ENCODE data around the gene GTSE1. TPM values are rescaled to one million over a fixed set of nuclear protein-coding genes. Genes with fewer than 3 reads are reported as not detected.

GTSE1 gene
- total and polyA plus RNA-seq, 2 of the 13 experiments (the other 11 are each of a cell fraction or from before 2014, with no cell fraction given): 10.7 to 13.5 TPM

- TF ChIP-seq, protein P1, sequence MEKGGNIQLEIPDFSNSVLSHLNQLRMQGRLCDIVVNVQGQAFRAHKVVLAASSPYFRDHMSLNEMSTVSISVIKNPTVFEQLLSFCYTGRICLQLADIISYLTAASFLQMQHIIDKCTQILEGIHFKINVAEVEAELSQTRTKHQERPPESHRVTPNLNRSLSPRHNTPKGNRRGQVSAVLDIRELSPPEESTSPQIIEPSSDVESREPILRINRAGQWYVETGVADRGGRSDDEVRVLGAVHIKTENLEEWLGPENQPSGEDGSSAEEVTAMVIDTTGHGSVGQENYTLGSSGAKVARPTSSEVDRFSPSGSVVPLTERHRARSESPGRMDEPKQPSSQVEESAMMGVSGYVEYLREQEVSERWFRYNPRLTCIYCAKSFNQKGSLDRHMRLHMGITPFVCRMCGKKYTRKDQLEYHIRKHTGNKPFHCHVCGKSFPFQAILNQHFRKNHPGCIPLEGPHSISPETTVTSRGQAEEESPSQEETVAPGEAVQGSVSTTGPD (CRISPR knock-in tag; IDR thresholded peaks at IDR 0.05): no peak
- TF ChIP-seq TOPORS (CRISPR knock-in tag; IDR thresholded peaks at IDR 0.05) (0 out of 2 replicates have a peak, but pooled peaks have one; percentile 50), PHF5A (CRISPR knock-in tag; IDR thresholded peaks at IDR 0.05; ENCODE audit: low read depth, unreplicated experiment) (peak; percentile 6), CBFB (CRISPR knock-in tag; IDR thresholded peaks at IDR 0.05) (no peak), ZNF354B (CRISPR knock-in tag; IDR thresholded peaks at IDR 0.05) (no peak), FOXK1 (CRISPR knock-in tag; IDR thresholded peaks at IDR 0.05; ENCODE audit: borderline replicate concordance, low read depth) (0 out of 2 replicates have a peak, but pooled peaks have one; percentile 8), ZMYM2 (CRISPR knock-in tag; IDR thresholded peaks at IDR 0.05) (no peak), JUND (CRISPR knock-in tag; IDR thresholded peaks at IDR 0.05) (0 out of 2 replicates have a peak, but pooled peaks have one; percentile 44), CHD4 (IDR thresholded peaks at IDR 0.05; ENCODE audit: borderline replicate concordance, low read length) (no peak), YY1 (IDR thresholded peaks at IDR 0.05; ENCODE audit: insufficient read depth, insufficient replicate concordance, low read depth, low read length) (peak; percentile 84), ZNF512B (CRISPR knock-in tag; IDR thresholded peaks at IDR 0.05; ENCODE audit: borderline replicate concordance) (peak; percentile 2; the same call in 1 of the 2 replicates), SP4 (CRISPR knock-in tag; IDR thresholded peaks at IDR 0.05) (0 out of 2 replicates have a peak, but pooled peaks have one; percentile 20), KLF6 (CRISPR knock-in tag; IDR thresholded peaks at IDR 0.05) (no peak), ZNF460 (CRISPR knock-in tag; IDR thresholded peaks at IDR 0.05; ENCODE audit: borderline replicate concordance) (no peak), SIN3A (IDR thresholded peaks at IDR 0.05; ENCODE audit: borderline replicate concordance, low read depth, low read length) (0 out of 2 replicates have a peak, but pooled peaks have one; percentile 11), ZKSCAN1 (IDR thresholded peaks at IDR 0.05; ENCODE audit: low read length) (no peak), ZNF414 (CRISPR knock-in tag; IDR thresholded peaks at IDR 0.05) (no peak)
- TF ChIP-seq, protein P2, sequence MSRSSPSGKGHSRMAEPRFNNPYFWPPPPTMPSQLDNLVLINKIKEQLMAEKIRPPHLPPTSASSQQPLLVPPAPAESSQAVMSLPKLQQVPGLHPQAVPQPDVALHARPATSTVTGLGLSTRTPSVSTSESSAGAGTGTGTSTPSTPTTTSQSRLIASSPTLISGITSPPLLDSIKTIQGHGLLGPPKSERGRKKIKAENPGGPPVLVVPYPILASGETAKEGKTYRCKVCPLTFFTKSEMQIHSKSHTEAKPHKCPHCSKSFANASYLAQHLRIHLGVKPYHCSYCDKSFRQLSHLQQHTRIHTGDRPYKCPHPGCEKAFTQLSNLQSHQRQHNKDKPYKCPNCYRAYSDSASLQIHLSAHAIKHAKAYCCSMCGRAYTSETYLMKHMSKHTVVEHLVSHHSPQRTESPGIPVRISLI (CRISPR knock-in tag; IDR thresholded peaks at IDR 0.05; ENCODE audit: borderline replicate concordance): no peak
- TF ChIP-seq, protein P3, sequence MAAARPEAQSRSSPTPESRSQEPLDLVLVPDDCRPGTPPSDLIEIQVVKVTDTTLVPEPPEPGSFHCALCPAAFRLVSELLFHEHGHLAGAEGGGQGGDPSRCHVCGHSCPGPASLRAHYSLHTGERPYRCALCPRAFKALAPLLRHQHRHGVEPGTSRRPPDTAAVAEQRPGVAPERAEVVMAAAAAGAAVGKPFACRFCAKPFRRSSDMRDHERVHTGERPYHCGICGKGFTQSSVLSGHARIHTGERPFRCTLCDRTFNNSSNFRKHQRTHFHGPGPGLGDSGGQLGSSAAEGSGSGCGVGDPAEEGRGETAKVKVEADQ (CRISPR knock-in tag; IDR thresholded peaks at IDR 0.05; ENCODE audit: borderline replicate concordance): 0 out of 2 replicates have a peak, but pooled peaks have one; percentile 15
Measured at GRCh38 chr22:46336119-46337078, 39.7 kb downstream of the GTSE1 start (continued).

Data from HepG2 (cell line).